Ovary (tissue), 3 donors: ENCODE results near the gene ATP6V1G1.

ENCODE experiments used
- CTCF ChIP-seq, 3 donors: fragments of 450-650 bp in 2 of 3; fragments of 200-600 bp in 1 of 3; IDR thresholded peaks; one replicate each; pipeline versions ENCODE4 v1.5.1 to v1.8.0; 2016 to 2022; ENCODE audit warnings: antibody characterized with exemption in 3 of 3, mild to moderate bottlenecking in 1 of 3
- POLR2A ChIP-seq: fragments of 450-650 bp; IDR thresholded peaks from one replicate; pipeline ENCODE4 v1.6.1; 2017; ENCODE audit warnings: antibody characterized with exemption, mild to moderate bottlenecking, moderate library complexity
- donor health status: DM: no; HTN: no; CAD: no.

- TF ChIP-seq CTCF (IDR thresholded peaks at IDR 0.05), result no peak
- TF ChIP-seq POLR2A, result no peak
These were observed 47.7 kb upstream of the ATP6V1G1 start for GRCh38 chr9:114539701-114540380.
